Amygdala (tissue), 56 donors: ENCODE data around the gene PASK.

Experiments used
- DNase-seq, 56 donors: peaks; one replicate each; lab custom pipeline; 2025; lab: John Stamatoyannopoulos, UW

Gene PASK

GRCh38 chr2:241088376-241088775 lies 60.9 kb downstream of the PASK start:
- no peak for DNase-seq

- no peak for DNase-seq
Measured at GRCh38 chr2:241087420-241088268, 61.6 kb downstream of the PASK start.

- DNase-seq, result no peak
Measured at GRCh38 chr2:241084856-241085444, 64.3 kb downstream of the PASK start.

- no peak for DNase-seq
Measured at GRCh38 chr2:241083091-241083415, 66.2 kb downstream of the PASK start.

- DNase-seq, result no peak
Measured at GRCh38 chr2:241082341-241083090, 66.8 kb downstream of the PASK start.

GRCh38 chr2:241081643-241082340 lies 67.5 kb downstream of the PASK start:
- DNase-seq, result no peak

- DNase-seq, result no peak
Measured at GRCh38 chr2:241081190-241081642, 68.1 kb downstream of the PASK start.

- no peak for DNase-seq
Measured at GRCh38 chr2:241080405-241081189, 68.7 kb downstream of the PASK start.

GRCh38 chr2:241074901-241075540 lies 74.3 kb downstream of the PASK start:
- DNase-seq, result no peak

GRCh38 chr2:241074065-241074818 lies 75.0 kb downstream of the PASK start:
- no peak for DNase-seq

GRCh38 chr2:241073166-241074064 lies 75.9 kb downstream of the PASK start:
- no peak for DNase-seq

- no peak for DNase-seq
Measured at GRCh38 chr2:241072553-241073165, 76.6 kb downstream of the PASK start.

- DNase-seq, result no peak
Measured at GRCh38 chr2:241072151-241072550, 77.1 kb downstream of the PASK start.

GRCh38 chr2:241071677-241072111 lies 77.6 kb downstream of the PASK start:
- DNase-seq, result no peak

- DNase-seq, result no peak
Measured at GRCh38 chr2:241070811-241071676, 78.2 kb downstream of the PASK start.

GRCh38 chr2:241070361-241070760 lies 78.9 kb downstream of the PASK start:
- no peak for DNase-seq
